Kidney (tissue), 14 donors: ENCODE results near the gene TAX1BP3. TPM values are rescaled to one million over a fixed set of nuclear protein-coding genes. Genes with fewer than 3 reads are reported as not detected.

Source experiments
- DNase-seq, 5 donors: peaks; one replicate each; pipeline ENCODE4 v3.0.0-alpha.2; 2013 to 2020
- FAIRE-seq: peaks from 2 replicates; lab custom pipeline; 2012; peaks lifted over from hg19 to GRCh38; lab: Jason Lieb, UNC
- H3K27ac ChIP-seq, 2 donors: one replicate each; pipeline ENCODE4 v1.7.0; 2013; ENCODE audit warnings: low read depth in 2 of 2, low read length in 2 of 2, inconsistent platforms in 1 of 2
- H3K27me3 ChIP-seq: one replicate; pipeline ENCODE4 v1.7.1; 2013; ENCODE audit warnings: low read length, inconsistent platforms; ENCODE audit not compliant: control insufficient read depth, insufficient read depth
- H3K36me3 ChIP-seq, 3 donors: one replicate each; pipeline versions ENCODE4 v1.7.0 to v1.7.1; 2013; ENCODE audit warnings: low read length in 3 of 3, control low read depth in 1 of 3, inconsistent platforms in 1 of 3; ENCODE audit not compliant: insufficient read depth in 3 of 3, control insufficient read depth in 2 of 3
- H3K4me1 ChIP-seq, 3 donors: one replicate each; pipeline versions ENCODE4 v1.7.0 to v1.7.1; 2013; ENCODE audit warnings: low read length in 3 of 3, inconsistent platforms in 1 of 3, low read depth in 1 of 3; ENCODE audit not compliant: control insufficient read depth in 2 of 3, insufficient read depth in 2 of 3
- H3K4me3 ChIP-seq, 3 donors: one replicate each; pipeline versions ENCODE4 v1.7.0 to v1.8.1; 2013; ENCODE audit warnings: low read length in 3 of 3, control low read depth in 1 of 3, inconsistent platforms in 1 of 3
- H3K9ac ChIP-seq, 3 donors: one replicate each; pipeline versions ENCODE4 v1.7.0 to v1.7.1; 2013; ENCODE audit warnings: low read length in 3 of 3, control low read depth in 1 of 3, inconsistent platforms in 1 of 3
- H3K9me3 ChIP-seq, 3 donors: one replicate each; pipeline versions ENCODE4 v1.7.0 to v1.7.1; 2013; ENCODE audit warnings: low read length in 3 of 3, control low read depth in 1 of 3, inconsistent platforms in 1 of 3; ENCODE audit not compliant: control insufficient read depth in 2 of 3, insufficient read depth in 1 of 3
- CTCF ChIP-seq: IDR thresholded peaks from 3 replicates; pipeline ENCODE4 v1.5.1; 2012; ENCODE audit warnings: mild to moderate bottlenecking, moderate library complexity, borderline replicate concordance; ENCODE audit not compliant: insufficient read depth; ENCODE audit errors: extremely low read depth
- intact Hi-C: fragments of 100-400 bp; cut with DNase I; formaldehyde crosslinking; loops from one replicate; pipeline ENCODE4 v1.11.1; 2022
- polyA plus RNA-seq: library from polyadenylated mRNA; stranded (reverse); fragments of 350-450 nt; fragmentation: Illumina TruSeq; extraction: RNeasy Lipid Tissue Mini Kit (QIAGEN cat#74804); gene quantifications from one replicate; pipeline ENCODE4 v1.2.3, GENCODE V29; 2014; ENCODE audit warnings: low read depth, low replicate concordance; ENCODE audit not compliant: insufficient read depth
- total RNA-seq: library from RNA; stranded (reverse); fragmentation: NEBNext Ultra II Directional; extraction: Animal tissue kit (Norgen Biotek cat#: 25700); gene quantifications from one replicate; pipeline ENCODE4 v1.2.1, GENCODE V29; 2021
- donor health status: control.
- donor health status: control.
- donor health status: control.
- donor health status: control.
- donor health status: control.
- donor health status: DM: yes; HTN: yes; CAD: no.
- donor health status: Normal renal cell carcinoma (clear cell type).

The TAX1BP3 gene
- total and polyA plus RNA-seq, 2 donors from 2014 or later: 128 to 158 TPM

GRCh38 chr17:3626831-3627768 is 41.3 kb downstream of the TAX1BP3 start:
- intact Hi-C loops: no loop called here
- no peak overlapping the region for H3K27ac ChIP-seq
- no peaks in the 10 kb centered on the region for H3K27me3 ChIP-seq
- no peaks in the 10 kb centered on the region for H3K9me3 ChIP-seq
- DNase-seq (peak in 2 of 5 donors; percentile 12 to 17), FAIRE-seq (no peak)
- H3K4me3 ChIP-seq: no peak overlapping the region
- peaks cover 2 to 39% (median 31%) of the 10 kb centered on the region in 3 donors for H3K36me3 ChIP-seq
- TF ChIP-seq CTCF: no peak
- H3K9ac ChIP-seq: no peak overlapping the region
- H3K4me1 ChIP-seq: no peaks in the 10 kb centered on the region

GRCh38 chr17:3622977-3623594 is 45.3 kb downstream of the TAX1BP3 start:
- FAIRE-seq: no peak
- H3K27me3 ChIP-seq: no peaks in the 10 kb centered on the region
- H3K36me3 ChIP-seq: peaks cover 0 to 37% (median 37%) of the 10 kb centered on the region in 3 donors
- no peaks in the 10 kb centered on the region for H3K4me1 ChIP-seq
- no peaks in the 10 kb centered on the region for H3K9me3 ChIP-seq
- no peak for DNase-seq
- H3K27ac ChIP-seq: no peak overlapping the region
- intact Hi-C loops: no loop called here
- no peak overlapping the region for H3K4me3 ChIP-seq
- H3K9ac ChIP-seq: no peak overlapping the region
- TF ChIP-seq CTCF: no peak

DNA sequence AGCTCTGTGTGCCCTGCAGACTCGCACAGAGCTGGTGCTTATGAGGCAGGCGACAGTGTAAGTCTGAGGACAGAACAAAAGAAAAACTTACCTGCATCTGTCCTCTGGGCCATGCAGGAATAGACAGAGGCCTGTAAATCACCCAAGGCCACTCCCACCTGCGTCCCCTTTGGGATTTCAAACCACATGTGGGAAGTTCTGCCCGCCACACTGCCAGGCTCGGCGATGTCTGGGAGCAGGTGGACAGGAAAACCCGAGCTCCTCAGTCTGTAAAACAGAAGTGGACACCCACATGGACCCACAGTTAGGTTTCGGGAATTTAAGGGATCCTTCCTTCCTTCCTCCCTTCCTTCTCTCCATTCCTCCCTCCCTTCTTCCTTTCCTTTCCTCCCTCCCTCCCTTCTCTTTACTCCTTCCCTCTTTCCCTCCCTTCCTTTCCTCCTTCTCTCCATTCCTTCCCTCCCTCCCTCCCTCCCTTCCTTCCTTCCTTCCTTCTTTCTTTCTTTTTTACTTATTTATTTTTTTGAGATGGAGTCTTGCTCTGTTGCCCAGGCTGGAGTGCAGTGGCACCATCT is 47.1 kb downstream of the TAX1BP3 start:
- FAIRE-seq (no peak), DNase-seq (no peak)
- Histone ChIP-seq H3K9me3 (no peaks in the 10 kb centered on the region), H3K27me3 (no peaks in the 10 kb centered on the region), H3K27ac (no peak overlapping the region), H3K4me1 (no peaks in the 10 kb centered on the region), H3K36me3 (peaks cover 2 to 44% (median 33%) of the 10 kb centered on the region in 3 donors), H3K4me3 (no peak overlapping the region), H3K9ac (no peak overlapping the region)
- TF ChIP-seq CTCF: no peak
- intact Hi-C loops: no loop called here
